Motor neuron (in vitro differentiated cells): Measurements from ENCODE around the gene ZNF630. TPM values are rescaled to one million over a fixed set of nuclear protein-coding genes. Genes with fewer than 3 reads are reported as not detected.
"Not testable (repeated sequence)": the region's sequence is repeated elsewhere in the genome, so short reads cannot be mapped to it uniquely, and the experiment has no call there.

Experiments used
- ATAC-seq, 8 experiments: fragments of 200-7000 bp; cut with Tn5 transposase; replicated peaks in 6 of 8; 2 replicates each; pipeline ENCODE4 v1.8.0; 2021; ENCODE audit warnings: mild to moderate bottlenecking in 8 of 8, moderate library complexity in 8 of 8
- H3K27ac ChIP-seq, 2 donors: fragments of 250-450 bp; sonication (Bioruptor Pico); 2 replicates each; pipeline ENCODE4 v1.9.0; 2021; ENCODE audit warnings: antibody characterized with exemption in 2 of 2, mild to moderate bottlenecking in 2 of 2, moderate library complexity in 1 of 2
- H3K4me1 ChIP-seq, 2 donors: fragments of 250-450 bp; sonication (Bioruptor Pico); replicated peaks in 1 of 2; 2 replicates each; pipeline ENCODE4 v1.6.1; 2021; ENCODE audit warnings: antibody characterized with exemption in 2 of 2, mild to moderate bottlenecking in 2 of 2, moderate library complexity in 1 of 2
- H3K4me3 ChIP-seq, 5 donors: fragments of 250-450 bp; sonication (Bioruptor Pico); 2 replicates each; pipeline ENCODE4 v1.9.0; 2021; ENCODE audit warnings: antibody characterized with exemption in 5 of 5, mild to moderate bottlenecking in 5 of 5, moderate library complexity in 4 of 5
- WGBS, 10 experiments: fragments of 450-650 bp; shearing (Covaris generic); methylation state at CpG; one replicate each; pipeline ENCODE4 v1.0.0; 2022; 5-methylcytosine and 5-hydroxymethylcytosine counted together
- in situ Hi-C, 9 experiments: fragments of 400-800 bp; cut with MboI; loops; one replicate each; pipeline ENCODE4 v1.15.0; 2021; ENCODE audit warnings: low sequenced_read_pairs in 9 of 9, low pct_unique_long_range_greater_than_20kb in 2 of 9; ENCODE audit not compliant: unreplicated experiment in 9 of 9
- total RNA-seq, 8 experiments: library from RNA; unstranded; fragments of 300-600 nt; gene quantifications; 2 replicates each; pipeline versions ENCODE4 v1.2.3 to v1.2.4, GENCODE V29; 2022

Gene ZNF630
- total RNA-seq, 8 experiments from 2014 or later: 0.16 to 1.8 (median 0.31) TPM; not detected in 1

DNA sequence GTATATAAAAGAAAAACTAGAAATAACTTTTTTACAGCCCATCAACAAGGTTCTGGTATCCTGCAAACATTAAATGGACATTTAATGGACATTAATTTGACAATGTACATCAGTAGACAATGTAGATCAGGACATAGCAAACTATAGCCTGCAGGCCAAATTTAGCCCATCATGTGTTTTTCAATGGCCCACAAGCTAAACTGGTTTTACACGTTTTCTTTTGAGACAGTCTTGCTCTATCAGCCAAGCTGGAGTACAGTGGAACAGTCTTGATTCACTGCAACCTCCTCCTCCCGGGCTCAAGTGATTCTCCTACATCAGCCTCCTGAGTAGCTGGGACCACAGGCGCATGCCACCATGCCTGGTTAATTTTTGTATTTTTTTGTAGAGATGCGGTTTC, 7.2 kb downstream of the ZNF630 start:
- ATAC-seq: no peak
- in situ Hi-C loops: no loop called here
- 48 to 80% (median 64%) methylated on average over 1 to 4 of the region's 4 CpGs; no CpG with 5 or more reads in 6 of the 10 experiments for WGBS, 10 experiments
- Histone ChIP-seq H3K4me3 (no peak overlapping the region), H3K27ac (no peak overlapping the region), H3K4me1 (no peaks in the 10 kb centered on the region)

- Histone ChIP-seq H3K4me1 (no peaks in the 10 kb centered on the region), H3K27ac (no peak overlapping the region), H3K4me3 (no peak overlapping the region)
- in situ Hi-C loops: no loop called here
- 57% methylated on average over 1 of the region's 1 CpG; no CpG with 5 or more reads in 9 of the 10 experiments for WGBS, 10 experiments
- ATAC-seq: no peak
Measured at GRCh38 chrX:48059296-48059639, 12.2 kb downstream of the ZNF630 start.

DNA sequence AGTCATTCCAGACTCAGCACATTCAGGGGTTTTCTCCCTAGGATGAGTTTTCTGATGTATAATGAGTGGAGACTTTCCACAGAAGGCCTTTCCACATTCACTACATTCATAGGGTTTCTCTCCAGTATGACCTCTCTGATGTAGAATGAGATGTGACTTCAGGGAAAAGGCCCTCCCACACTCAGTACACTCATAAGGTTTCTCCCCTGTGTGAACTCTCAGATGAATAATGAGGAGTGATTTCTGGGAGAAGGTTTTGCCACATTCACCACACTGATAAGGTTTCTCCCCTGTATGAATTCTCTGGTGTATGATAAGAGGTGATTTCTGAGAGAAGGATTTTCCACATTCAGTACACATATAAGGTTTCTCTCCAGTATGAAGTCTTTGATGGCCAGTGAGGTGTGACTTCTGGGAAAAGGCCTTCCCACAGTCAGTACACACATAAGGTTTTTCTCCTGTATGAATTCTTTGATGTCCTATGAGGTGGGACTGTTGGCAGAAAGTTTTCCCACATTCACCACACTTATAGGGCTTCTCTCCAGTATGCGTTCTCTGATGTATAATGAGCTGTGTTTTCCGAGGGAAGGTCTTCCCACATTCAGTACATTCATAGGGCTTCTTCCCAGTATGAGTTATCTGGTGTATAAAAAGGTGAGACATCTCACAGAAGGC, 12.7 kb downstream of the ZNF630 start:
- Histone ChIP-seq H3K27ac (no peak overlapping the region), H3K4me3 (no peak overlapping the region), H3K4me1 (no peaks in the 10 kb centered on the region)
- no peak for ATAC-seq
- 0 to 33% methylated on average over 1 to 2 of the region's 2 CpGs; no CpG with 5 or more reads in 8 of the 10 experiments for WGBS, 10 experiments
- in situ Hi-C loops: no loop called here

DNA sequence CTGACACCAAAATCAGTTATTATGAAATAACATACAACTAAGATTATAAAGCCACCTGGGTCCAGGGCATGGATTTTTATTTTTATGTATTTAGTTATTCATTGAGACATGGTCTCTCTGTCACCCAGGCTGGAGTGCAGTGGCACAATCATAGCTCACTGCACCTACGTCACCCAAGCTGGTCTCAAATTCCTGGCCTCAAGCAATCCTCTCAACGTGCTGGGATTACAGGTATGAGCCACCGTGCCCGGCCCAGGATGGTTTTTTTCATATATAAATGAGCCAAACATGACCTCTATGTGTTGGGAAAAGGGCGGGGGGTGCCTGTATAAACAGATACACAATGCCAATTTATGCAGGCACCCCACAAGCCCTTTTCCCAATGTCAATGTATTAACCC, 24.6 kb downstream of the ZNF630 start:
- Histone ChIP-seq H3K4me1 (no peaks in the 10 kb centered on the region), H3K4me3 (no peak overlapping the region), H3K27ac (no peak overlapping the region)
- 20 to 93% (median 56%) methylated on average over 1 to 4 of the region's 5 CpGs; no CpG with 5 or more reads in 7 of the 10 experiments for WGBS, 10 experiments
- ATAC-seq: no peak
- in situ Hi-C loops: no loop called here

DNA sequence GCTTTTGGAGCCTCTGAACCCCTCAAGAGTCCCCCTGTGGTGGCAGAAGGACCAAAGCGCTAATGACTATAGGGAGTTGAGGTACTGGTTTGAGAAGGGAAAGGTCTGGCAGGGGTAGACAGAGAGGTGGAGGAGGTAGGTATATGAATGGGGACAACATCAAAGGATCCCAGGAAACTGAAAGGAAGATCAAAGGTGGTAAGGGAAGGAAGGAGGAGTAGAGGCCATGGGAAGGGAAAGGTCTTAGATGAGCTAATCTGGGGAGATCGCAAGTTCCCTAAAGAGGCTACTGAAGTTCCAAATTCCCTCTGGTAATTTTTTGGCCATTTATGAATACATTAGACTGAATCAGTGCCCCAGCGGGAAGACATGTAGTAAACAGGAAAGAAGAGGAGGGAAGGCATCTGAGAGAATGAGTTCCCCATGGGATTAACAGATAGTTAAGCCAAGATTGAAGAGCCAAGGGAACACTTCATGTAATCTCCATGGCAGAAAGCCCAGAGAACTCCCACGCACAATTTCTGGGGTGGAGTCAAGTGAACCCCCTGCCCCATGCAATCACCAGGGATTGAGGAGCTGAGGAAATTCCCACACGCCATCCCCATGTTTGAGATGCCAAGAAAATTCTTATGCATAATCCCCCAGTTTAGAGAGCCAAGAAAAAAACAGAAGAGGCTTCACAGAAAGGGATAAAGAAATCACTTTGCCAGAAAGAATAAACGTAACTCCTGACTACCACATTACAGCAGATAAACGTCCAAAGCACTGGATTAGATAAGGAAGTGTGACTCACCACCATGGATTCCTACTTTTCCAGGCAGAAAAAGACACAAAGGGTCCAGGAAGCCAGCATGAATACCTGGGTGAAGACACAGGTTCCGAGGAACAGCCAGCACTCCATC, 25.8 kb downstream of the ZNF630 start:
- in situ Hi-C loops: no loop called here
- ATAC-seq: no peak
- no peak overlapping the region for H3K27ac ChIP-seq

DNA sequence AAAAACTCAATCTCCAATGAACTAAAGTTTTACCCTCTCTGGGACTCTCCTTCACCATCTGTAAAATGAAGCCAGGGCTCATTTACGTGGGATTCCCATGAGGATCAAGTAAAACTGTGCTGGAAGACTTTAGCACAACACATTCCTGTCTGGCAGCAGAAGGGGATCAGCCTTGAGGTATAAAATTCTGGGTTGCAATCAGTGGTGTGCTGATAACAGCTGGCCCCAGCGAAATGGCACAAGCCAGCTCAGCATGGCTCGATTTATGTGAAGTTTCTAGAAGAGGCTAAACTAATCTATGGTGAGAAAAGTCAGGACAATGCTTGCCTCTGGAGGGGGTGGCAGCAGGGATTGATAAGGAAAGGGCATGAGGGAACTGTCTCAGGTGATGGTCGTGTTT, 28.4 kb downstream of the ZNF630 start:
- no peak for ATAC-seq
- Histone ChIP-seq H3K4me3 (no peak overlapping the region), H3K27ac (no peak overlapping the region), H3K4me1 (no peaks in the 10 kb centered on the region)
- in situ Hi-C loops: no loop called here
- 0 to 100% (median 50%) methylated on average over 1 to 4 of the region's 4 CpGs; no CpG with 5 or more reads in 4 of the 10 experiments for WGBS, 10 experiments

More for the DNA sequence above, 25.8 kb downstream of the ZNF630 start:
- WGBS, 10 experiments: 0 to 89% (median 40%) methylated on average over 1 to 7 of the region's 8 CpGs; no CpG with 5 or more reads in 5 of the 10 experiments
- no peak overlapping the region for H3K4me3 ChIP-seq
- H3K4me1 ChIP-seq: no peaks in the 10 kb centered on the region

GRCh38 chrX:48035891-48036290, 35.5 kb downstream of the ZNF630 start:
- ATAC-seq: peak in 2 of 8 experiments; percentile 9 to 68
- H3K4me1 ChIP-seq: no peaks in the 10 kb centered on the region
- no peak overlapping the region for H3K4me3 ChIP-seq
- H3K27ac ChIP-seq: no peak overlapping the region
- in situ Hi-C loops: no loop called here
- WGBS, 10 experiments: 20 to 100% (median 46%) methylated on average over 1 to 3 of the region's 4 CpGs; no CpG with 5 or more reads in 4 of the 10 experiments

- 27% methylated on average over 2 of the region's 10 CpGs; no CpG with 5 or more reads in 9 of the 10 experiments for WGBS, 10 experiments
- in situ Hi-C loops, ATAC-seq, H3K27ac ChIP-seq, H3K4me3 ChIP-seq, H3K4me1 ChIP-seq: not testable (repeated sequence)
Measured at GRCh38 chrX:48030641-48031173, 40.7 kb downstream of the ZNF630 start.

GRCh38 chrX:48030237-48030636, 41.2 kb downstream of the ZNF630 start:
- H3K4me3 ChIP-seq: no peak overlapping the region
- no peak for ATAC-seq
- no peak overlapping the region for H3K27ac ChIP-seq
- WGBS, 10 experiments: 17 to 40% methylated on average over 4 of the region's 10 CpGs; no CpG with 5 or more reads in 8 of the 10 experiments
- in situ Hi-C loops: no loop called here
- peaks cover 2 to 3% of the 10 kb centered on the region in 2 donors for H3K4me1 ChIP-seq

- ATAC-seq: no peak
- no peak overlapping the region for H3K4me3 ChIP-seq
- no peak overlapping the region for H3K27ac ChIP-seq
- WGBS, 10 experiments: 80 to 83% methylated on average over 1 of the region's 8 CpGs; no CpG with 5 or more reads in 8 of the 10 experiments
- in situ Hi-C loops: loop anchor here in 1 of 9 experiments (10.0 kb wide), 1 partner anchor 193 kb away; the partner anchor contains the start of gene ZNF81
- peaks cover 2 to 3% of the 10 kb centered on the region in 2 donors for H3K4me1 ChIP-seq
Measured at GRCh38 chrX:48028091-48028490, 43.3 kb downstream of the ZNF630 start.

GRCh38 chrX:48027545-48027944, 43.9 kb downstream of the ZNF630 start:
- not testable (repeated sequence) for H3K27ac ChIP-seq, ATAC-seq, H3K4me1 ChIP-seq, H3K4me3 ChIP-seq
- in situ Hi-C loops: loop anchor here in 1 of 9 experiments (10.0 kb wide), 1 partner anchor 193 kb away; the partner anchor contains the start of gene ZNF81
- 31 to 90% (median 80%) methylated on average over 1 to 3 of the region's 4 CpGs; no CpG with 5 or more reads in 7 of the 10 experiments for WGBS, 10 experiments

GRCh38 chrX:48025561-48025960, 45.9 kb downstream of the ZNF630 start:
- whole genome bisulfite sequencing, 10 experiments: 10 to 19% methylated on average over 2 to 4 of the region's 7 CpGs; no CpG with 5 or more reads in 8 of the 10 experiments
- peaks cover 2 to 3% of the 10 kb centered on the region in 2 donors for H3K4me1 ChIP-seq
- ATAC-seq: peak; percentile 16 to 63 (median 51)
- no peak overlapping the region for H3K4me3 ChIP-seq
- in situ Hi-C loops: loop anchor here in 1 of 9 experiments (10.0 kb wide), 1 partner anchor 191 kb away; the partner anchor contains the start of gene ZNF81
- no peak overlapping the region for H3K27ac ChIP-seq

DNA sequence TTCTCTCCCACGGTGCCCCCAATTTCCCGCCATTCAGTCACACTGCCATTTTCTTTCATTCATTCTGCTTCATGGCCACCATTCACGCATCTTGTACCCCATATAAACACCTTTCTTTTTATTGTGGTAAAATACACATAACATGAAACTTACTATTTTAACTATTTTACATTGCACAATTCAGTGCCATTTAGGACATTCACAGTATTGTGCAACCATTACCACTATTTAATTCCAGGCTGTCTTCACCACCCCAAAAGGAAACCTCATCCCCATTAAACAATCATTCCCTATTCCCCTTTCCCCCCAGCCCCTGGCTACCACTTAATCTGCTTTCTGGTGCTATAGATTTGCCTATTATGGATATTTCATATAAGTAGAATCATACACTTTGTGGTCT, 48.7 kb downstream of the ZNF630 start:
- no peak overlapping the region for H3K27ac ChIP-seq
- H3K4me1 ChIP-seq: peaks cover 2 to 3% of the 10 kb centered on the region in 2 donors
- WGBS, 10 experiments: 44 to 100% (median 60%) methylated on average over 1 to 2 of the region's 3 CpGs; no CpG with 5 or more reads in 7 of the 10 experiments
- in situ Hi-C loops: loop anchor here in 1 of 9 experiments (10.0 kb wide), 1 partner anchor 188 kb away; the partner anchor contains the start of gene ZNF81
- ATAC-seq: no peak
- no peak overlapping the region for H3K4me3 ChIP-seq
